IgD-negative memory B cell (primary cell): Measurements from ENCODE around the gene RBFOX2. TPM values are rescaled to one million over a fixed set of nuclear protein-coding genes. Genes with fewer than 3 reads are reported as not detected.
"Not testable (repeated sequence)": the region's sequence is repeated elsewhere in the genome, so short reads cannot be mapped to it uniquely, and the experiment has no call there.

Source experiments
- H3K27ac Mint-ChIP-seq, 3 donors: one replicate each; pipeline ENCODE4 v1.8.0; 2020 to 2022; ENCODE audit warnings: mild to moderate bottlenecking in 3 of 3, mixed read lengths in 3 of 3, moderate library complexity in 1 of 3
- H3K27me3 Mint-ChIP-seq: one replicate; pipeline ENCODE4 v1.8.0; 2021; ENCODE audit warnings: mixed read lengths
- H3K36me3 Mint-ChIP-seq: one replicate; pipeline ENCODE4 v1.8.0; 2020; ENCODE audit warnings: mild to moderate bottlenecking, mixed read lengths
- H3K4me1 Mint-ChIP-seq, 3 donors: one replicate each; pipeline ENCODE4 v1.8.0; 2020 to 2022; ENCODE audit warnings: mixed read lengths in 3 of 3, mild to moderate bottlenecking in 1 of 3
- H3K4me3 Mint-ChIP-seq, 4 donors: one replicate each; pipeline ENCODE4 v1.8.0; 2020 to 2022; ENCODE audit warnings: mild to moderate bottlenecking in 4 of 4, mixed read lengths in 4 of 4, moderate library complexity in 3 of 4
- H3K9me3 Mint-ChIP-seq, 3 donors: one replicate each; pipeline ENCODE4 v1.8.0; 2020 to 2021; ENCODE audit warnings: mixed read lengths in 3 of 3, mild to moderate bottlenecking in 1 of 3
- polyA plus RNA-seq: library from polyadenylated mRNA; unstranded; fragments of 300-500 nt; fragmentation: Illumina TruSeq; gene quantifications from one replicate; pipeline ENCODE4 v1.2.3, GENCODE V29; 2021

The RBFOX2 gene
- polyA plus RNA-seq, 1 donor from 2014 or later = not detected

- H3K4me1 Mint-ChIP-seq = peaks cover 0 to 4% (median 0%) of the 10 kb centered on the region in 3 donors
- no peak overlapping the region for H3K4me3 Mint-ChIP-seq
- peaks cover 17% of the 10 kb centered on the region for H3K27me3 Mint-ChIP-seq
- H3K27ac Mint-ChIP-seq = no peak overlapping the region
- H3K36me3 Mint-ChIP-seq = peaks cover 3% of the 10 kb centered on the region
- peaks cover 0 to 7% (median 4%) of the 10 kb centered on the region in 3 donors for H3K9me3 Mint-ChIP-seq
Measured at GRCh38 chr22:36053242-36054147, 24.9 kb upstream of the RBFOX2 start.

- H3K4me3 Mint-ChIP-seq = no peak overlapping the region
Measured at GRCh38 chr22:36052505-36052941, 23.9 kb upstream of the RBFOX2 start.

GRCh38 chr22:36049678-36049997 is 21.0 kb upstream of the RBFOX2 start:
- no peaks in the 10 kb centered on the region for H3K36me3 Mint-ChIP-seq
- no peaks in the 10 kb centered on the region for H3K9me3 Mint-ChIP-seq
- H3K4me3 Mint-ChIP-seq = no peak overlapping the region
- no peak overlapping the region for H3K27ac Mint-ChIP-seq
- peaks cover 0 to 4% (median 0%) of the 10 kb centered on the region in 3 donors for H3K4me1 Mint-ChIP-seq
- peaks cover 7% of the 10 kb centered on the region for H3K27me3 Mint-ChIP-seq

More at GRCh38 chr22:36052505-36052941, 23.9 kb upstream of the RBFOX2 start:
- peaks cover 0 to 4% (median 0%) of the 10 kb centered on the region in 3 donors for H3K4me1 Mint-ChIP-seq
- H3K27ac Mint-ChIP-seq = no peak overlapping the region
- H3K27me3 Mint-ChIP-seq = peaks cover 18% of the 10 kb centered on the region
- peaks cover 2% of the 10 kb centered on the region for H3K36me3 Mint-ChIP-seq
- H3K9me3 Mint-ChIP-seq = peaks cover 0 to 6% (median 3%) of the 10 kb centered on the region in 3 donors

- H3K4me1 Mint-ChIP-seq = peaks cover 0 to 4% (median 0%) of the 10 kb centered on the region in 3 donors
- no peak overlapping the region for H3K27ac Mint-ChIP-seq
- H3K27me3 Mint-ChIP-seq = peaks cover 7% of the 10 kb centered on the region
- H3K4me3 Mint-ChIP-seq = no peak overlapping the region
- no peaks in the 10 kb centered on the region for H3K36me3 Mint-ChIP-seq
- no peaks in the 10 kb centered on the region for H3K9me3 Mint-ChIP-seq
Measured at GRCh38 chr22:36048911-36049677, 20.5 kb upstream of the RBFOX2 start.

- peaks cover 20% of the 10 kb centered on the region for H3K27me3 Mint-ChIP-seq
- not testable (repeated sequence) for H3K9me3 Mint-ChIP-seq, H3K27ac Mint-ChIP-seq, H3K4me1 Mint-ChIP-seq, H3K36me3 Mint-ChIP-seq, H3K4me3 Mint-ChIP-seq
Measured at GRCh38 chr22:36044517-36044916, 15.9 kb upstream of the RBFOX2 start.

- Mint-ChIP-seq H3K27me3 (peaks cover 26% of the 10 kb centered on the region), H3K36me3 (no peaks in the 10 kb centered on the region), H3K27ac (no peak overlapping the region), H3K4me3 (no peak overlapping the region), H3K4me1 (no peaks in the 10 kb centered on the region), H3K9me3 (peaks cover 0 to 8% (median 2%) of the 10 kb centered on the region in 3 donors)
Measured at GRCh38 chr22:36042240-36042639, 13.6 kb upstream of the RBFOX2 start.

GRCh38 chr22:36039125-36039524 is 10.5 kb upstream of the RBFOX2 start:
- H3K36me3 Mint-ChIP-seq = no peaks in the 10 kb centered on the region
- H3K27me3 Mint-ChIP-seq = peaks cover 25% of the 10 kb centered on the region
- H3K27ac Mint-ChIP-seq = no peak overlapping the region
- no peak overlapping the region for H3K4me3 Mint-ChIP-seq
- H3K4me1 Mint-ChIP-seq = no peaks in the 10 kb centered on the region
- H3K9me3 Mint-ChIP-seq = peaks cover 0 to 8% (median 2%) of the 10 kb centered on the region in 3 donors

GRCh38 chr22:36037102-36037758 is 8.6 kb upstream of the RBFOX2 start:
- H3K4me3 Mint-ChIP-seq = no peak overlapping the region
- peaks cover 33% of the 10 kb centered on the region for H3K27me3 Mint-ChIP-seq
- H3K27ac Mint-ChIP-seq = peak overlapping the region in 1 of 3 donors; percentile 90
- H3K9me3 Mint-ChIP-seq = peaks cover 0 to 5% (median 2%) of the 10 kb centered on the region in 3 donors
- no peaks in the 10 kb centered on the region for H3K36me3 Mint-ChIP-seq
- H3K4me1 Mint-ChIP-seq = no peaks in the 10 kb centered on the region

GRCh38 chr22:36036167-36036624 is 7.6 kb upstream of the RBFOX2 start:
- Mint-ChIP-seq H3K27ac (no peak overlapping the region), H3K9me3 (peaks cover 0 to 5% (median 2%) of the 10 kb centered on the region in 3 donors)

GRCh38 chr22:36032611-36033010 is 4.0 kb upstream of the RBFOX2 start:
- peaks cover 44% of the 10 kb centered on the region for H3K27me3 Mint-ChIP-seq
- peaks cover under 1% of the 10 kb centered on the region for H3K36me3 Mint-ChIP-seq
- peaks cover 2 to 10% (median 8%) of the 10 kb centered on the region in 3 donors for H3K4me1 Mint-ChIP-seq
- H3K9me3 Mint-ChIP-seq = no peaks in the 10 kb centered on the region
- H3K4me3 Mint-ChIP-seq = no peak overlapping the region
- no peak overlapping the region for H3K27ac Mint-ChIP-seq

More at GRCh38 chr22:36036167-36036624, 7.6 kb upstream of the RBFOX2 start:
- H3K27me3 Mint-ChIP-seq = peaks cover 37% of the 10 kb centered on the region
- no peak overlapping the region for H3K4me3 Mint-ChIP-seq
- no peaks in the 10 kb centered on the region for H3K4me1 Mint-ChIP-seq
- H3K36me3 Mint-ChIP-seq = no peaks in the 10 kb centered on the region

- Mint-ChIP-seq H3K4me3 (peak overlapping the region; percentile 33 to 88 (median 82)), H3K27me3 (peaks cover 50% of the 10 kb centered on the region), H3K4me1 (peaks cover 4 to 13% (median 8%) of the 10 kb centered on the region in 3 donors), H3K27ac (no peak overlapping the region), H3K9me3 (no peaks in the 10 kb centered on the region), H3K36me3 (peaks cover 2% of the 10 kb centered on the region)
Measured at GRCh38 chr22:36029406-36029755, 757 bp upstream of the RBFOX2 start.

- peaks cover 4 to 13% (median 8%) of the 10 kb centered on the region in 3 donors for H3K4me1 Mint-ChIP-seq
- no peaks in the 10 kb centered on the region for H3K9me3 Mint-ChIP-seq
- peak overlapping the region in 1 of 3 donors; percentile 6 for H3K27ac Mint-ChIP-seq
- H3K27me3 Mint-ChIP-seq = peaks cover 46% of the 10 kb centered on the region
- H3K4me3 Mint-ChIP-seq = peak overlapping the region; percentile 53 to 87 (median 74)
- peaks cover 2% of the 10 kb centered on the region for H3K36me3 Mint-ChIP-seq
Measured at GRCh38 chr22:36027935-36028645, 534 bp downstream of the RBFOX2 start.

GRCh38 chr22:36027579-36027934 is 1.1 kb downstream of the RBFOX2 start:
- Mint-ChIP-seq H3K27me3 (peaks cover 47% of the 10 kb centered on the region), H3K9me3 (no peaks in the 10 kb centered on the region), H3K27ac (peak overlapping the region in 1 of 3 donors; percentile 6), H3K4me1 (peaks cover 4 to 13% (median 8%) of the 10 kb centered on the region in 3 donors), H3K4me3 (peak overlapping the region; percentile 53 to 87 (median 74)), H3K36me3 (peaks cover 2% of the 10 kb centered on the region)

GRCh38 chr22:36026741-36027140 is 1.9 kb downstream of the RBFOX2 start:
- Mint-ChIP-seq H3K27me3 (peaks cover 42% of the 10 kb centered on the region), H3K27ac (no peak overlapping the region), H3K9me3 (no peaks in the 10 kb centered on the region), H3K4me1 (peaks cover 4 to 15% (median 8%) of the 10 kb centered on the region in 3 donors), H3K36me3 (peaks cover 2% of the 10 kb centered on the region), H3K4me3 (peak overlapping the region in 2 of 4 donors; percentile 71 to 87)
